ENCODE measurements around the gene ARMC12. TPM values are rescaled to one million over a fixed set of nuclear protein-coding genes. Genes with fewer than 3 reads are reported as not detected.

ARMC12 gene
- total and polyA plus RNA-seq, 2 of the 13 experiments (the other 11 are each of a cell fraction or from before 2014, with no cell fraction given) = 1.3 TPM; not detected in 1

GRCh38 chr6:35797837-35798526, 61.1 kb downstream of the ARMC12 start (continued):
- 0 out of 2 replicates have a peak, but pooled peaks have one; percentile 26 for TF ChIP-seq ZFP91 (CRISPR knock-in tag; IDR thresholded peaks at IDR 0.05; ENCODE audit: borderline replicate concordance)
- TF ChIP-seq LRRFIP1 (CRISPR knock-in tag; conservative IDR thresholded peaks at IDR 0.05) = no peak
- TF ChIP-seq SP5 (CRISPR knock-in tag; IDR thresholded peaks at IDR 0.05; ENCODE audit: borderline replicate concordance, low read depth) = no peak
- TF ChIP-seq ZNF260 (CRISPR knock-in tag; IDR thresholded peaks at IDR 0.05; ENCODE audit: borderline replicate concordance, low read depth) = no peak
- no peak for TF ChIP-seq MEIS2 (CRISPR knock-in tag; IDR thresholded peaks at IDR 0.05)

Other genes with a start within 250 kb of the ARMC12 start
- gene TEAD3, start 240.0 kb upstream of the ARMC12 start, total RNA-seq (2016; rRNA removed; fragmentation: Illumina TruSeq; extraction: Trizol) = 14.4 and 15.1 TPM in 2 replicates
- 16.5 and 20.5 TPM in 2 replicates for gene TEAD3, start 240.0 kb upstream of the ARMC12 start, polyA plus RNA-seq (2011; rRNA removed)
- gene TULP1, start 224.1 kb upstream of the ARMC12 start, total RNA-seq (2016; rRNA removed; fragmentation: Illumina TruSeq; extraction: Trizol) = not detected in 2 replicates
- not detected in 2 replicates for gene TULP1, start 224.1 kb upstream of the ARMC12 start, polyA plus RNA-seq (2011; rRNA removed)
- 17.4 and 30.9 TPM in 2 replicates for gene FKBP5, start 48.1 kb upstream of the ARMC12 start, total RNA-seq (2016; rRNA removed; fragmentation: Illumina TruSeq; extraction: Trizol)
- 6.9 and 8.0 TPM in 2 replicates for gene FKBP5, start 48.1 kb upstream of the ARMC12 start, polyA plus RNA-seq (2011; rRNA removed)
- not detected in 2 replicates for gene CLPSL2, start 39.6 kb downstream of the ARMC12 start, total RNA-seq (2016; rRNA removed; fragmentation: Illumina TruSeq; extraction: Trizol)
- gene CLPSL2, start 39.6 kb downstream of the ARMC12 start, polyA plus RNA-seq (2011; rRNA removed) = not detected in 2 replicates
- not detected in 2 replicates for gene CLPSL1, start 44.0 kb downstream of the ARMC12 start, total RNA-seq (2016; rRNA removed; fragmentation: Illumina TruSeq; extraction: Trizol)
- not detected in 2 replicates for gene CLPSL1, start 44.0 kb downstream of the ARMC12 start, polyA plus RNA-seq (2011; rRNA removed)
- not detected in 2 replicates for gene CLPS, start 60.3 kb downstream of the ARMC12 start, total RNA-seq (2016; rRNA removed; fragmentation: Illumina TruSeq; extraction: Trizol)
- gene CLPS, start 60.3 kb downstream of the ARMC12 start, polyA plus RNA-seq (2011; rRNA removed) = 0.20 TPM in 1 of 2 replicates, not detected in the other
- gene LHFPL5, start 68.3 kb downstream of the ARMC12 start, total RNA-seq (2016; rRNA removed; fragmentation: Illumina TruSeq; extraction: Trizol) = not detected in 2 replicates
- gene LHFPL5, start 68.3 kb downstream of the ARMC12 start, polyA plus RNA-seq (2011; rRNA removed) = 0.03 TPM in 1 of 2 replicates, not detected in the other
- 142 and 184 TPM in 2 replicates for gene SRPK1, start 184.1 kb downstream of the ARMC12 start, total RNA-seq (2016; rRNA removed; fragmentation: Illumina TruSeq; extraction: Trizol)
- gene SRPK1, start 184.1 kb downstream of the ARMC12 start, polyA plus RNA-seq (2011; rRNA removed) = 50.6 and 56.4 TPM in 2 replicates

Data from HepG2 (cell line).